CD1c-positive myeloid dendritic cell (primary cell): ENCODE data around the gene CWC25.
A peak's percentile ranks its signal among the peaks of the same experiment; 100 is the strongest.
"Not testable (repeated sequence)": the region's sequence is repeated elsewhere in the genome, so short reads cannot be mapped to it uniquely, and the experiment has no call there.

Experiments
- DNase-seq: peaks from one replicate; pipeline ENCODE4 v3.0.0-alpha.2; 2016; ENCODE audit errors: extremely low spot score

The CWC25 gene

GRCh38 chr17:38853292-38854219, 28.4 kb upstream of the CWC25 start, which contains the start of gene RPL23:
TSS of gene RPL23 (minus strand) at chr17:38853721. CDS start at chr17:38853710, 11 bp downstream.
- peak; percentile 99 for DNase-seq

DNA sequence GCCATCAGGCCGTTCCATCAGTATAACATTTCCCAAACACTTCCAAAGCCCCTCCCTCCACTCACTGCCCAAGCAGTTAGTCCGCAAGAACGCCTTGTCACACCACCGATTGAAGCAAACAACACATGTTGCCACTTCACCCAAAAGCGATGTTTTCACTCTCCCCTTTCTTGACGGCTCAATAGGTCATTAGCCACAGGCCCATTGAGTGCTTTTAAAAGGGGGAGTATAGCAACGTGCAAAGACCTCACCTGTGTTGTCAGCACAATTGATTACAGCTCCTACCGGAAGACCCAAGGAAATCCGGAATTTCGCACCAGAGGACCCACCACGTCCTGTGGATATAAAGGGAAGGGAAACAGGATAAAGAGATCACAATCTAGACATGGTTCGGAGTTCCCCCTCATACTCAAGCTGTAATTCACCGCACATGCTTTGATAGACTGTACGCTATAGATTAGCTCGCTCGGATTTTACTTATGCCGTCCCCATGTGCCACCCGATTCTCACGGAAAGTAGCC, 27.7 kb upstream of the CWC25 start:
- DNase-seq: no peak

DNA sequence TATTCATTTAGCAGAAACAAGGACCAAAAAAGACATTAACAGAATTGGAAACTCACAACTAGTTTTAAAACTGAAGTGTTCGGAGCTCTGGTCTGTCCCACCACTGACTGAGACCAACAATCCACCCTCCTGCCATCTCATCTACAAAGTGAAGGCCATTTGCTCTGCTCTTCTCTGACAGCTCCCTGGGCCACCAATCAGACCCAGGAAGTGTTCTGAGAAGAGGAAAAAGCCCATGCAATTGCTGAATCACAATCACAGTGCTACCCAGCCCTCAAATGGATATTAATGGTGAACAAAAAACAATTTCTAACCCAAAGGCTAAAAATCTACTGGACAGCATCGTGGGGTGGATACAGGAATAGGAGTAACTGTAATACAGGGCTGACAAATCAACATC, 26.3 kb upstream of the CWC25 start:
- no peak for DNase-seq

DNA sequence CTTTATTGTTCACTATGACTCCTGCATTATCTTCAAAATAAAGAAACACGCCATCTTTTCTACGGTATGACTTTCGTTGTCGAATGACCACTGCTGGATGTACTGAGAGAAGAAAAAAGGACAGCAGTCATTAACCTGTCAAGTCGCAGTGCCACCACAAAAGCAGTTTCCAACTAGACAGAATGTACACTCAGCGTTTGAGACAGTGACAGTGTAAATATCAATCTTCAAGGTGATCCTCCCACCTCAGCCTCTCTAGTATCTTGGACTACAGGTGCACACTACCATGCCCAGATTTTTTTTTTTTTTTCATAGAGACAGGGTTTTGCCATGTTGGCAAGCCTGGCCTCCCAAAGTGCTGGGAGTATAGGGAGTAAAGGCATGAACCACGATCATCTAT, 25.3 kb upstream of the CWC25 start:
- DNase-seq: no peak

DNA sequence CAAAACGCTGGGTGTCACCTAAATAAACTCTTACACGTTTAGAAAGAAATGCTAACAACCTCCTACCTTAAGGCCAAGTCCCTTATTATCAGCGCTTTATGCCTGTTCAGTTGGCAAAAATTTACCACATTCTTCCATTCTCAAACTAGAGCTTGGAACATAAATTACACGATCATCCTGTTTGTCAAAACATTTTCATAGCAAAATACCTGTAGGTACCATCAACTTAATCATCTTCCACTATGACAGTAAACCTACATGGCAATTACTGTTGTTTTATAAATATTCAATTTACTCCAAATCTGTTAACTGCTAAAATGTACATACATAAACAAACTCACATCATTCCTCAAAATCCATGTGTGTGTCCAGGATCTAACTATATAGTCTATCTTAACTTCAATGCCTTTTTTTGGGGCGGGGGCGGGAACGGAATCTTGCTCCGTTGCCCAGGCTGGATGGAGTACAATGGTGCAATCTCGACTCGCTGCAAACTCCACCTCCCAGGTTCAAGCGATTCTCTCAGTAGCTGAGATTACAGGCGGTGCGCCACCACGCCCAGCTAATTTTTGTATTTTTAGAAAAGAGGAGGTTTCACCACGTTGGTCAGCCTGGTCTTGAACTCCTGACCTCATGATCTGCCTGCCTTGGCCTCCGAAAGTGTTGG, 24.0 kb upstream of the CWC25 start:
- DNase-seq: no peak

GRCh38 chr17:38848557-38848891, 23.4 kb upstream of the CWC25 start:
- no peak for DNase-seq

GRCh38 chr17:38844261-38844757, 19.2 kb upstream of the CWC25 start:
- DNase-seq: no peak

- DNase-seq: no peak
These were observed 684 bp upstream of the CWC25 start for GRCh38 chr17:38825762-38826247.

DNA sequence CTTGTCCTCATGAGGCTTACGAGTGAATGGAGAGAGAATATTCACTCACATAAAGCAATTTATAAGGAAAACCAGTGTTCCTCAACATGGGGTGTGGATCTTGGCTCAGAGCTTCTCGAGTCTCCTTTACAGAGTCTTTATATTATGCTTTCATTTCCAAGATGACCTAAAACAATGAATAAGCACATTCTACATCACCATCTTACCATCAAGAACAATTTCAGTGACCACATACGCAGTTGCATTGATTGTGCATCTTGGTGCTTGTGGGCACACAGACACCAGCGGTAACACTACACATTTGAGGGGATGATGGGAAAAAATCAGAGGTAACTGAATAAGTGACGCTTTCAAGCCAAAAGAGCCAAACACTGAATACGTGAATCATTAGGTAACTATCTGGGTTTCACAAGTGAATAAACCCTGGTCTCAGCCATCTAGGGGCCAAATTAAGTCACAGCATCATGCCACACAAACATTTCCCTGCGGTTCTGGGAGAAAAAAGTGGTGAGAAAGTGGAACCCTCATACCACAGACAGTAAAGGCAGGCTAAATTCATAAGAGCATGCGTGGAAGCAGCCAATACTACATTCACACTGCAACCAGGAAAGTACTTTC, 9.4 kb downstream of the CWC25 start:
- no peak for DNase-seq

DNA sequence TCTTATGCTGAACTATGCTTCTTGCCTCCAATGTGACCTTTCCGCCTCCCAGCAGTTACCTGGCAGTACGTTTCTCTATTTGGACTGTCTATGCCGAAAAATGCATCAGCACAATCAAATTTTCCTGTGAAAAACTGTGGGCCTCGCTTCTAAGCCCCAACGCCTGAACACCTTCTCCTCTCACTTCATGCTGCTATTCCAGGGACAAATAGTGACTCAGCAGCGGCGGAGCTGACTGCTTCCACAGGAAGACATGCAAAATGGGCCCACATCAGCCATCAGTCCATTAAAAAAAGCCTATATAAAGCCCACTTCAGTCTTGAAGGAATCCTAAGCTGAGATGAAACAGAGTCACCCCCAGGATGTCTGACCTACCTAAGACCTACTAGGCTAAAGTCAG, 15.3 kb downstream of the CWC25 start:
- no peak for DNase-seq

DNA sequence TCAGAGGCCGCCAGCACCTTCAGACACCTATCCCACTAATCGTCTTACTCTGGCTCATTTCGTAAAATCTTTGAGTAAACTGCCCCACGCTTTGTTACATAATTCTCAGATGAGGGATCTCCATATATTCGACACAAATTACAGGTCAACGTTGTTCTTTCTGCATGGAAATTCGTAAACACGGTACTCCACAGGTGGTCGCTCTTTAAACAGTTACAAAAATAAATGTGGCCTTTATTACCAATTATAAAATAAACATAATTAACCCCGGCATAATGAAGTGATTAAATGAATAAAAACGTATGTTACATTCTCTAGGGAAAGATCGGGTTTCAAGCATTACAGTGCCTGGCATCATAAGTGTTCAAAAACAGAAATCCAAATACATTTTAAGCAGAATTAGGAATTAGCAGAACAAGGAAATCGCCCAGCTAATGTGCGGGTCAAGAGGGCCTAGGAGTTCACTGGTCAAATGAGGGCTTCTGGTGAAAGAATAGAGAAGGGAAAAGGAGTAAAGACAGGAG, 24.8 kb downstream of the CWC25 start:
- DNase-seq: no peak

GRCh38 chr17:38799501-38800236, 25.5 kb downstream of the CWC25 start, which contains the start of gene PIP4K2B:
TSS of gene PIP4K2B (minus strand) at chr17:38799556. CDS start at chr17:38799424, 132 bp downstream.
- DNase-seq: peak; percentile 95

DNA sequence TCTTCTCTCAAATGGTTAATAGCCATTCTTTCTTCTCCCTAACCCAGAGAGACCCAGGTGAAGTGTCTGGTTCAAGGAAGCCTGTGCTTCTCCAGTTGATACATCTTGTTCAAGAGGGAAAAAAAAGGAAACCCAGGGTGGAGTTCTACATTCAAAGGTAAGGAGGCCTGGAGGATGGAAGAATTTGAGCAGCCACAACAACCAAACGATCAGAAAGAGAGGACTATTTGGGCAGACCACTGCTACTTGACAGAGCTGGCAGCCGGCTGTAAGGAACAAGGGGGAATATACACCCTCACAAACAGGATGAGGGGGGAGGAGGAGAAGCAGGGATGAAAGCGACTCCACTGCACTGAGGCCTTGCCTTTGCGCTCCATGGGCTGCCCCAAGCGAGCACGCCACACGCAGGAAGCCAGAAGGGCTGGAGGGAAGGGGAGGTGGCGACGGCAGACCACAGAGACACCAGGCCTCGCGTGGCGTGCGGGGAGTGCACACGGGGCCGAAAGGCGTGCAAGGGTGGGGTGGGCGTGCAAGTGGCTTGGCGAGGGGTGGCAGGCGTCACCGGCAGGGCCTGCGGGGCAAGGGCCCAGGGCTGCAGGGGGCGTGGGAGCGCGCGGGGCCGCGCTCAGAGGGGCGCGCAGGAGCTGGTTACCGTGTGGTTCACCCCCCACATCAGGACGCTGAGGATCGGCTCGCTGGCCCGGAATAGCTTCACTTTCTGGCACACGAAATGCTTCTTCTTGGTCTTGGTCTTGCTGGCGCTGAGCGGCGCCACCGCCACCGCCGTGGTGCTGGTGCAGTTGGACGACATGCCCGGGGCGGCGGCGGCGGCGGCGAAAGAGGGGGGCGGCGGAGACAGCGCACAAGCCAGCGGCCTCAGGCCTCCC, 26.3 kb downstream of the CWC25 start:
- DNase-seq: peak; percentile 53

DNA sequence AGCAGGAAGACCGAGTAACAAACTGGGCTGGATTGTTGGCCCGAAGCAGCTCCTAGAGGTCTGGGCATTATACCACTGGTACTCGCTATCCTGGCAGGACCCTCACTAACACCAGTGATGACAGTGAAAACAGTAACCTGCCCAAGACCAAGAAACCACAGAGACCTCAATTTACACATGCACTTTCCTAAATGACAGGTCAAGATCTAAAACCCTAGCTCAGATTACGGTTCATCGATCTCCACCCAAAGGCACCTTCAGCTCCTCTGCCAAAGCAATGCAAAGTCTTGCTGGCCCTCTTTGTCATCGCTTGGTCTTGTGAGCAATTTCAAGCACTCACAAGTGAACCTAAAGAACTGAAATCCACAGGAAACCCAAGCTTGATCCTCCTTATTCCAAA, 27.3 kb downstream of the CWC25 start:
- DNase-seq: no peak

- DNase-seq: no peak
These were observed 28.0 kb downstream of the CWC25 start for GRCh38 chr17:38797158-38797490.

- DNase-seq: no peak
These were observed 28.5 kb downstream of the CWC25 start for GRCh38 chr17:38796451-38797157.

- no peak for DNase-seq
These were observed 30.9 kb downstream of the CWC25 start for GRCh38 chr17:38794221-38794620.

- no peak for DNase-seq
These were observed 34.0 kb downstream of the CWC25 start for GRCh38 chr17:38791162-38791561.

- DNase-seq: not testable (repeated sequence)
These were observed 34.9 kb downstream of the CWC25 start for GRCh38 chr17:38790148-38790707.
